Nephron (organoid): ENCODE results near the gene SOX9.

Source experiments
- H3K27ac Mint-ChIP-seq, 3 experiments: 2 replicates each; pipeline ENCODE4 v1.8.0; 2020; ENCODE audit warnings: mixed read lengths in 3 of 3, mild to moderate bottlenecking in 2 of 3, moderate library complexity in 1 of 3
- H3K27me3 Mint-ChIP-seq: 2 replicates; pipeline ENCODE4 v1.8.0; 2021; ENCODE audit warnings: low read depth, mild to moderate bottlenecking, moderate library complexity, mixed read lengths
- H3K36me3 Mint-ChIP-seq: 2 replicates; pipeline ENCODE4 v1.8.0; 2020; ENCODE audit warnings: low read depth, mixed read lengths
- H3K4me1 Mint-ChIP-seq: 2 replicates; pipeline ENCODE4 v1.8.0; 2020; ENCODE audit warnings: mixed read lengths
- H3K4me3 Mint-ChIP-seq, 3 experiments: 2 replicates each; pipeline ENCODE4 v1.8.0; 2020; ENCODE audit warnings: mild to moderate bottlenecking in 3 of 3, mixed read lengths in 3 of 3, moderate library complexity in 2 of 3
- H3K9me3 Mint-ChIP-seq: 2 replicates; pipeline ENCODE4 v1.8.0; 2020; ENCODE audit warnings: mixed read lengths
- CTCF ChIP-seq, 3 experiments: fragments of 200-600 bp; sonication (generic); IDR thresholded peaks; one replicate each; pipeline ENCODE4 v1.5.0; 2021; ENCODE audit warnings: antibody characterized with exemption in 3 of 3; ENCODE audit not compliant: unreplicated experiment in 3 of 3

Gene SOX9

GRCh38 chr17:72175263-72175662 lies 54.4 kb downstream of the SOX9 start:
- TF ChIP-seq CTCF (IDR thresholded peaks at IDR 0.05; ENCODE audit: unreplicated experiment in 3 of 3), result no peak
- Mint-ChIP-seq H3K4me1 (peaks cover 44% of the 10 kb centered on the region), H3K27ac (no peak overlapping the region), H3K9me3 (no peaks in the 10 kb centered on the region), H3K27me3 (peaks cover 28% of the 10 kb centered on the region), H3K36me3 (no peaks in the 10 kb centered on the region), H3K4me3 (peak overlapping the region in 1 of 3 experiments; percentile 15)
